GM18870 (cell line): ENCODE data around the gene REN.

Source experiments
- ATAC-seq: cut with Tn5 transposase; IDR thresholded peaks from one replicate; pipeline ENCODE4 v1.9.1; 2021; ENCODE audit warnings: moderate library complexity; ENCODE audit not compliant: unreplicated experiment

Gene REN

GRCh38 chr1:204134103-204134502 is 32.0 kb downstream of the REN start:
- ATAC-seq, result no peak

GRCh38 chr1:204132718-204133117 is 33.4 kb downstream of the REN start:
- no peak for ATAC-seq

GRCh38 chr1:204131978-204132377 is 34.2 kb downstream of the REN start:
- ATAC-seq, result no peak

- no peak for ATAC-seq
Observed at GRCh38 chr1:204130981-204131892, 34.9 kb downstream of the REN start.

GRCh38 chr1:204130178-204130577 is 36.0 kb downstream of the REN start:
- no peak for ATAC-seq

- no peak for ATAC-seq
Observed at GRCh38 chr1:204128964-204129896, 36.9 kb downstream of the REN start.

- ATAC-seq, result no peak
Observed at GRCh38 chr1:204128464-204128963, 37.6 kb downstream of the REN start.

GRCh38 chr1:204127597-204128242 is 38.4 kb downstream of the REN start:
- no peak for ATAC-seq

- ATAC-seq, result no peak
Observed at GRCh38 chr1:204126956-204127355, 39.2 kb downstream of the REN start.

- no peak for ATAC-seq
Observed at GRCh38 chr1:204126386-204126785, 39.8 kb downstream of the REN start.

GRCh38 chr1:204125759-204126351 is 40.3 kb downstream of the REN start:
- ATAC-seq, result no peak

- no peak for ATAC-seq
Observed at GRCh38 chr1:204124639-204125038, 41.5 kb downstream of the REN start.

- ATAC-seq, result no peak
Observed at GRCh38 chr1:204123376-204123775, 42.8 kb downstream of the REN start.

- no peak for ATAC-seq
Observed at GRCh38 chr1:204121840-204122555, 44.1 kb downstream of the REN start.

GRCh38 chr1:204116539-204116938 is 49.6 kb downstream of the REN start:
- ATAC-seq, result no peak

GRCh38 chr1:204115116-204115515 is 51.0 kb downstream of the REN start:
- ATAC-seq, result no peak

- ATAC-seq, result no peak
Observed at GRCh38 chr1:204114606-204115005, 51.5 kb downstream of the REN start.

- no peak for ATAC-seq
Observed at GRCh38 chr1:204113896-204114295, 52.2 kb downstream of the REN start.

GRCh38 chr1:204112876-204113730 is 53.0 kb downstream of the REN start:
- no peak for ATAC-seq
